Measurements from ENCODE around the gene BMP6.

DNA sequence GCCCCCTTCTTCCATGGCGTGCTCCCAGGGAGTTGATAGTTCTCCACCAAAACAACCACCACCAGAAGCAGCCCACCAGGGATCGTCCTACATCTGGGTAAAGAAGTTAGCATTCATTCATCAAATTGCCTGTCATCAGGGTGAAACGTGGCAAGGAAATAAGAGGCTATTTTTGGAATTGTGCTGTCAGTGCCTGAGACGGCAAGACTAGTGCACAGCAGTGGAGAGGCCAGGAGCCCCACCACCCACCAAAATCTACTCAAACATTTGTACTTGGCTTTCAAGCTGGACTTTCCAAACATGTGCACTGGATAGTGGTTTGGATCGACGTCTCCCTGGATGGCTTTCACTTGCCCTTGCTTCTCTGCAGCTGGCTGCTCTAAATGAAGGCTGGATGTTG lies 139.9 kb downstream of the BMP6 start:
- TF ChIP-seq, protein P1, sequence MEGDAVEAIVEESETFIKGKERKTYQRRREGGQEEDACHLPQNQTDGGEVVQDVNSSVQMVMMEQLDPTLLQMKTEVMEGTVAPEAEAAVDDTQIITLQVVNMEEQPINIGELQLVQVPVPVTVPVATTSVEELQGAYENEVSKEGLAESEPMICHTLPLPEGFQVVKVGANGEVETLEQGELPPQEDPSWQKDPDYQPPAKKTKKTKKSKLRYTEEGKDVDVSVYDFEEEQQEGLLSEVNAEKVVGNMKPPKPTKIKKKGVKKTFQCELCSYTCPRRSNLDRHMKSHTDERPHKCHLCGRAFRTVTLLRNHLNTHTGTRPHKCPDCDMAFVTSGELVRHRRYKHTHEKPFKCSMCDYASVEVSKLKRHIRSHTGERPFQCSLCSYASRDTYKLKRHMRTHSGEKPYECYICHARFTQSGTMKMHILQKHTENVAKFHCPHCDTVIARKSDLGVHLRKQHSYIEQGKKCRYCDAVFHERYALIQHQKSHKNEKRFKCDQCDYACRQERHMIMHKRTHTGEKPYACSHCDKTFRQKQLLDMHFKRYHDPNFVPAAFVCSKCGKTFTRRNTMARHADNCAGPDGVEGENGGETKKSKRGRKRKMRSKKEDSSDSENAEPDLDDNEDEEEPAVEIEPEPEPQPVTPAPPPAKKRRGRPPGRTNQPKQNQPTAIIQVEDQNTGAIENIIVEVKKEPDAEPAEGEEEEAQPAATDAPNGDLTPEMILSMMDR (conservative IDR thresholded peaks at IDR 0.05; ENCODE audit: low read depth in 2 of 2): peak in 1 of 2 experiments; percentile 17; a peak in 1 of 4 replicates
- no peak for TF ChIP-seq POLR2AphosphoS5 (IDR thresholded peaks at IDR 0.05; ENCODE audit: low read depth)
- no peak for TF ChIP-seq EZH2 (IDR thresholded peaks at IDR 0.05; ENCODE audit: low read depth, unreplicated experiment)
